ENCODE data around the gene STX17.
"Not testable (repeated sequence)": the region's sequence is repeated elsewhere in the genome, so short reads cannot be mapped to it uniquely, and the experiment has no call there.

Gene STX17

DNA sequence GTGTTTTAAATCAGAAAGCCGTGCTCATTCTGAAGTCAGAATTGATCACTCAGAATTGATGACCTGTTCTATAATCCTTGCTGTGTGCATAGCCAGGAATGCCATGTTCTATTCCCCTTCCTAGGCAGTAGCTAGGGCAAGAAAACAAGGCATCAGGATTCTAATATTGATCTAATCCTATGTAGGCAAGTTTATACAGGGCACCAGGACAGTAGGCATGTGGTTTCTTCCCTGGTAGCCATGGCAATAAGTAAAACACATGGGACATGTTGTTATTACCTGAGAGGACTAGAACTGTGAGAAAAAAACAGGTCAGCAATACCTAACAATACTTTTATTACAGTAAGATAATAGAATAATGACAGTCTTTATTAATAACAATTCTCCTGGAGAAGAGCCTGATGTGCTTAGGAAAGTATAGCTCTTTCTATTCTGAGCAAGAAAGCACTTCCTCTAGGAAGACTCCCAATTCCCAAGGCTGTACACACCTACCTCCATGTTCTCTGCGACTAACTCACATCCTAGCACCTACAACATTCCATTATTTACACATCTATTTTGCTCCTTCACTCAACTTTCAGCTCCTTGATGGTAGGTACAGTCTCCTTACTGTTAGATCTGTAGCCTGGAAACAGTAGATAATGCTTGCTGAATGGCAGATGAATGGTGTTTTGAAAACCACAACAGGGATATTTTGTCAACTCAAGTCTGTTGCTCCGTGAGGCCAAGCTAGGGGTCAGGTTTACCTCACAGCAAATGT, 70.8 kb downstream of the STX17 start:
- H3K4me3 ChIP-seq (IDR thresholded peaks at IDR 0.05; ENCODE audit: insufficient read depth, low read depth, low read length): no peak overlapping the region
- no peak overlapping the region for H3K27ac ChIP-seq
- TF ChIP-seq, protein P1, sequence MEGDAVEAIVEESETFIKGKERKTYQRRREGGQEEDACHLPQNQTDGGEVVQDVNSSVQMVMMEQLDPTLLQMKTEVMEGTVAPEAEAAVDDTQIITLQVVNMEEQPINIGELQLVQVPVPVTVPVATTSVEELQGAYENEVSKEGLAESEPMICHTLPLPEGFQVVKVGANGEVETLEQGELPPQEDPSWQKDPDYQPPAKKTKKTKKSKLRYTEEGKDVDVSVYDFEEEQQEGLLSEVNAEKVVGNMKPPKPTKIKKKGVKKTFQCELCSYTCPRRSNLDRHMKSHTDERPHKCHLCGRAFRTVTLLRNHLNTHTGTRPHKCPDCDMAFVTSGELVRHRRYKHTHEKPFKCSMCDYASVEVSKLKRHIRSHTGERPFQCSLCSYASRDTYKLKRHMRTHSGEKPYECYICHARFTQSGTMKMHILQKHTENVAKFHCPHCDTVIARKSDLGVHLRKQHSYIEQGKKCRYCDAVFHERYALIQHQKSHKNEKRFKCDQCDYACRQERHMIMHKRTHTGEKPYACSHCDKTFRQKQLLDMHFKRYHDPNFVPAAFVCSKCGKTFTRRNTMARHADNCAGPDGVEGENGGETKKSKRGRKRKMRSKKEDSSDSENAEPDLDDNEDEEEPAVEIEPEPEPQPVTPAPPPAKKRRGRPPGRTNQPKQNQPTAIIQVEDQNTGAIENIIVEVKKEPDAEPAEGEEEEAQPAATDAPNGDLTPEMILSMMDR (conservative IDR thresholded peaks at IDR 0.05; ENCODE audit: low read depth, low read length): no peak
- no peaks in the 10 kb centered on the region for H3K4me1 ChIP-seq (ENCODE audit: low read depth, poor library complexity, severe bottlenecking)
- H3K27me3 ChIP-seq (ENCODE audit: insufficient read depth, low read depth): no peaks in the 10 kb centered on the region
- no peak overlapping the region for H3K4me2 ChIP-seq
- H3K9ac ChIP-seq: no peak overlapping the region
- H2AFZ ChIP-seq (ENCODE audit: low read depth): no peak overlapping the region
- no peaks in the 10 kb centered on the region for H3K79me2 ChIP-seq (ENCODE audit: insufficient read depth, low read depth)
- no peaks in the 10 kb centered on the region for H3K36me3 ChIP-seq (ENCODE audit: insufficient read depth)
- H4K20me1 ChIP-seq (ENCODE audit: insufficient read depth): no peaks in the 10 kb centered on the region

DNA sequence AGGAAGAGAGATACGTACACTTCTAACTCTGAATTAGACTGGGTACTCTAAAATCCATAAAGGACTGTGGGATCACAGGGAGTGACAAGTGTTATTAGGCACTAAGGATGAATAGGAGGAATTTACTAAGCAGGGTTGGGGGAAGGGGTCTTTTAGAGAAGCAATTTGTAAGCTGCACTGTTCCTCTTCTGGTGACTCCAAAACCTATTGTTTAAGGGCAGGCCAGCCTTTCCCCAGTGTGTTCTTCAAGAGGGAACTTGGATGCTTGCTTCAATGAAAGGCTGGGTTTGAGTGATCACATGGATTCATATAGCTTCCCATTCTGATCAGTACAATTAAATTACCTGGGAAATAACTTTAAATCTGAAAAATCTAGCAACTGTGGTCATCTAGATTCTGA, 71.8 kb downstream of the STX17 start:
- H3K4me1 ChIP-seq (ENCODE audit: low read depth, poor library complexity, severe bottlenecking): no peaks in the 10 kb centered on the region
- H3K36me3 ChIP-seq (ENCODE audit: insufficient read depth): no peaks in the 10 kb centered on the region
- no peaks in the 10 kb centered on the region for H3K27me3 ChIP-seq (ENCODE audit: insufficient read depth, low read depth)
- no peak overlapping the region for H3K27ac ChIP-seq
- H4K20me1 ChIP-seq (ENCODE audit: insufficient read depth): no peaks in the 10 kb centered on the region
- no peak overlapping the region for H3K9ac ChIP-seq
- H2AFZ ChIP-seq (ENCODE audit: low read depth): no peak overlapping the region
- no peak overlapping the region for H3K4me3 ChIP-seq (IDR thresholded peaks at IDR 0.05; ENCODE audit: insufficient read depth, low read depth, low read length)
- TF ChIP-seq, protein P1 (conservative IDR thresholded peaks at IDR 0.05; ENCODE audit: low read depth, low read length): no peak
- H3K4me2 ChIP-seq: no peak overlapping the region
- no peaks in the 10 kb centered on the region for H3K79me2 ChIP-seq (ENCODE audit: insufficient read depth, low read depth)

DNA sequence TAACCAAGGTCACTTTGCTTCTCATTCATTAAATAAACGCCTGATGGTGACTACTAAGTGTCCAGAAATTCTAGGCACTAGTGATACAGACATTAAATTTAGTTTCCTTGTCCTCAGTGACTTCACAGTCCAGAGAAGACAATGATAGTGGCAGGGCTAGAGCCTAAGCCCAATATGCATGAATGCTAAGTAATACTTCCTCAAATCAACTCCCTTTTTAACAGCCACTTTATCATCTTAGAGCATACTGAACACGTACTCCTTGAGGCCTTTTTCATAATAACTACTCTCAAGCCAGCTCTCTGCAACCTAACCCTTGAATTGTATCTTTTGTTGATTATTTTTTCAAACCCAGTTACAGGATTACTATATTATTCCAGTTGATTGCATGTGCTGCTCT, 74.1 kb downstream of the STX17 start:
- no peaks in the 10 kb centered on the region for H3K36me3 ChIP-seq (ENCODE audit: insufficient read depth)
- 0 out of 2 replicates have a peak, but pooled peaks cover 3% of the 10 kb centered on the region for H4K20me1 ChIP-seq (ENCODE audit: insufficient read depth)
- H3K79me2 ChIP-seq (ENCODE audit: insufficient read depth, low read depth): no peaks in the 10 kb centered on the region
- TF ChIP-seq, protein P1 (conservative IDR thresholded peaks at IDR 0.05; ENCODE audit: low read depth, low read length): no peak
- H3K27me3 ChIP-seq (ENCODE audit: insufficient read depth, low read depth): no peaks in the 10 kb centered on the region
- no peak overlapping the region for H3K4me2 ChIP-seq
- no peak overlapping the region for H2AFZ ChIP-seq (ENCODE audit: low read depth)
- no peak overlapping the region for H3K9ac ChIP-seq
- no peak overlapping the region for H3K4me3 ChIP-seq (IDR thresholded peaks at IDR 0.05; ENCODE audit: insufficient read depth, low read depth, low read length)
- no peaks in the 10 kb centered on the region for H3K4me1 ChIP-seq (ENCODE audit: low read depth, poor library complexity, severe bottlenecking)
- no peak overlapping the region for H3K27ac ChIP-seq

DNA sequence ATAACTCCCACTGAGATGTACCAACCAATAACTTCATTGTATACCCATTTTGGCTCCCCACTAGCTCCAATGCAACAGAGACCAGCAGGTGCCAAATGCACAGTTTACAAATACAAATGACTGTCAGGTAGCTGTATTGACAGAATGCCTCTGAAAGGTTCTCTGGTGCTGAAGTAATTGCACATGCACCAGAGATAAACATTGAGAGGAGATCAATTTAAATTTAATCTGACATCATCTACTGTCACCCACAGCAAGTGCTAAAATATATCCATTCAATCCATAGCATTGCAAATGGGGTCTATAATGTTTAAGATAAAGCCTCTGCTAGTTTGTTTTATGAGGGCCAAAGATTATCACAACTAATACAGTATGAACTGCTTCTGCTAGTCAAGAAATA, 80.2 kb downstream of the STX17 start:
- H2AFZ ChIP-seq (ENCODE audit: low read depth): no peak overlapping the region
- H4K20me1 ChIP-seq (ENCODE audit: insufficient read depth): 0 out of 2 replicates have a peak, but pooled peaks cover 3% of the 10 kb centered on the region
- H3K9ac ChIP-seq: no peak overlapping the region
- no peaks in the 10 kb centered on the region for H3K36me3 ChIP-seq (ENCODE audit: insufficient read depth)
- H3K4me1 ChIP-seq (ENCODE audit: low read depth, poor library complexity, severe bottlenecking): no peaks in the 10 kb centered on the region
- no peak overlapping the region for H3K4me3 ChIP-seq (IDR thresholded peaks at IDR 0.05; ENCODE audit: insufficient read depth, low read depth, low read length)
- H3K4me2 ChIP-seq: no peak overlapping the region
- no peaks in the 10 kb centered on the region for H3K27me3 ChIP-seq (ENCODE audit: insufficient read depth, low read depth)
- H3K27ac ChIP-seq: no peak overlapping the region
- TF ChIP-seq, protein P1 (conservative IDR thresholded peaks at IDR 0.05; ENCODE audit: low read depth, low read length): no peak
- no peaks in the 10 kb centered on the region for H3K79me2 ChIP-seq (ENCODE audit: insufficient read depth, low read depth)

DNA sequence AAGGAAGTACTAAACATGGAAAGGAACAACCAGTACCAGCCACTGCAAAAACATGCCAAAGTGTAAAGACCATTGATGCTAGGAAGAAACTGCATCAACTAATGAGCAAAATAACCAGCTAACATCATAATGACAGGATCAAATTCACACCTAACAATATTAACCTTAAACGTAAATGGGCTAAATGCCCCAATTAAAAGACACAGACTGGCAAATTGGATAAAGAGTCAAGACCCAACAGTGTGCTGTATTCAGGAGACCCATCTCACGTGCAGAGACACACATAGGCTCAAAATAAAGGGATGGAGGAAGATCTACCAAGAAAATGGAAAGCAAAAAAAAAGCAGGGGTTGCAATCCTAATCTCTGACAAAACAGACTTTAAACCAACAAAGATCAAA, 84.1 kb downstream of the STX17 start:
- H3K9ac ChIP-seq; H3K4me3 ChIP-seq (IDR thresholded peaks at IDR 0.05; ENCODE audit: insufficient read depth, low read depth, low read length); H2AFZ ChIP-seq (ENCODE audit: low read depth); H3K4me1 ChIP-seq (ENCODE audit: low read depth, poor library complexity, severe bottlenecking); H4K20me1 ChIP-seq (ENCODE audit: insufficient read depth); H3K36me3 ChIP-seq (ENCODE audit: insufficient read depth); H3K27ac ChIP-seq; H3K4me2 ChIP-seq; H3K27me3 ChIP-seq (ENCODE audit: insufficient read depth, low read depth); H3K79me2 ChIP-seq (ENCODE audit: insufficient read depth, low read depth): not testable (repeated sequence)
